Retina (tissue), 1 donor: ENCODE results near the gene MSI2.

ENCODE experiments used
- DNase-seq: peaks from one replicate; pipeline ENCODE4 v3.0.0-alpha.2; 2016

The MSI2 gene

GRCh38 chr17:57515662-57516211 lies 259.4 kb downstream of the MSI2 start:
- DNase-seq: no peak

DNA sequence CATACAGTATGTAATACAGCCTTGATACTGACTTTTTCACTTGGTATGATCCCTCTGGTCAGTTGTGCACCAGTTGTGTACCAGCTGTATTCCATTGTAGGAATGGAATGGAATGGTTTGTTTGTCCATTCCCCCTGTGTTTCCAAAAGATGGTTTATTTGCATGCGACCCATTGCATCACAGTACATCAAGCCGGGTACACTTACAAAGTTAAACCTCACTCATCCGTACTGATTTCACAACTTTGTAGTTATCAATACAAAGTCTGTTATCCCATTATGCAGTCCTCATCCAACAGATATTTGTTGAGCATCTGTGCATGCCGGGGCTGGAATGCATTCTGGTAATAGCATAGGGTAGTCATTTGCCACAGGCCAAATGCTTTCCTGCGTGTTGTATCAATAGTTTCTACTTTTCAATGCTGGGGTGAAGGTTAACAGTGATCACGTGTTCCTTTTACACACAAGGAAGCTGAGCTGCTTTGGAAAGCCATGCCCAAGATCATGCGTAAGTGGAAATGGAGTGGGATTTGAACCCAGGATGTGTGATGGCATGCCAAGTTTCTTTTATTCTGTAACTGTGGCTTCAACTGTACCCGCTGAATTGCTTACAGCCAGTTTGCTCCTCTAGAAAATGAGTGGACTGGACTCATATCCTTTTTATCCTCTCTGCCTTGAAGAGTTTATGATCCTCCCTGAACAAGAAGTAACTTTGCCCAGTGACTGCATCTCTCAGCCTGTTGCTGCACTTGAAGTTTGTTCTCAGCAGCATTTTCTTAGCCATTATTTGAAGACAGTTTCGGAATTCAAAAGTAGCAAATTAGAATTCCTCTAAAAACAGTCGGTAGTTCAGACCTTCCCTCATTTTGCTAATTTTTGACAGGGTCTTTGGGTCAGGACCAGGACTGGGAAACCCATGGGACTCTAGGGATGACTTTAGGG lies 260.2 kb downstream of the MSI2 start:
- DNase-seq: no peak

DNA sequence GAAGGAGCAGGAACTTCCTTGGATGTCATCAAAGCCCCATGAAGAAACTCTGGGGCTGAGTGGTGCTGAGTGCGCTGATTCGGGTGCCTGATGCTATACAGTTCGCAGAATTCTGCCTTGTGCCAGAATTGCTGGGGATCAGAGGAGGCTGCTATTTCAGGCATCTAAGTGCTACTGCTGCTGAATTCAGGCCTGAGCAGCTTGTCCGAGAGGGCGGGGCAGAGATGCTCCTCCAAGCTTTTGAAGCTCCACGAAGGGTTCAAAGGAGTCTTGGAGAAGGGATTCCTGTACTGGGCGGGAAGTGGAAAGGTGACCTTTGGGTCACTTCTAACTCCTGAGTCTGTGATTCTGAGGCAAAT lies 260.9 kb downstream of the MSI2 start:
- no peak for DNase-seq

- no peak for DNase-seq
These were observed 261.5 kb downstream of the MSI2 start for GRCh38 chr17:57517632-57518456.

- peak; percentile 84 for DNase-seq
These were observed 262.6 kb downstream of the MSI2 start for GRCh38 chr17:57518587-57519581.

DNA sequence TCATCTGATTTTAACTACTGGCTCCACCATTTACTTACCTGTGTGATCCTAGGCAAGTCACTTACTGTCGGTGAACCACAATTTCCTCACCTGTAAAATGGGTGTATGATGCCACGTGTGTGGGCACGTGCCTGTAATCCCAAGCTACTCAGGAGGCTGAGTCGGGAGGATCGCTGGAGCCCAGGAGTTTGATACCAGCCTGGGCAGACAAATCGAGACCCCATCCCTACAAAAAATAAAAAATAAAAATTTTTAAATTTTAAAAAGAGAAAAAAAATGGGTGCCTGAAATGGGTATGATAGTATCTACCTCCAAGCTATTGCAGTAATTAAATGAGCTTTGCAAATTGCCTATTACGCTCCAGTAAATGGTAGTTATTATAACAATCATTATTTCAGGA lies 263.5 kb downstream of the MSI2 start:
- DNase-seq: no peak

DNA sequence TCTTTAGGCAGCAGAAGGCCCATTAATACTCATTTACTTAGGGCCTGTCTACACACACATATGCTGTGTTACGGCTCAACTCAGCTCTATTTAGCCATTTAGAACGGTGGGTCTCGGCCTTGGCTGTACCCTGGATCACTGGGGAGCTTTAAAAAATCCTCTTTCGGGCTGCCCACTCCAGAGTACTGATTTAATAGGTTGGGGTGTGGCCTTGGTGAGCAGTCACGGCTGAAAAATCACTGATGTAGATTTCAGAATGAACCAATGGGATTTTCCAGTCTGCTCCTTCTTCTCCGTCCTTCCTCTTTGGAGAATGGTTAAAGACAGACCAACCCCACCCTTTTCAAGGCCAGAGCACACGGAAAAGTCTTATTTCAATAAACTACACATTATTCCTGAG lies 265.3 kb downstream of the MSI2 start:
- no peak for DNase-seq

- no peak for DNase-seq
These were observed 266.0 kb downstream of the MSI2 start for GRCh38 chr17:57522042-57523005.

- DNase-seq: no peak
These were observed 267.8 kb downstream of the MSI2 start for GRCh38 chr17:57523926-57524632.

DNA sequence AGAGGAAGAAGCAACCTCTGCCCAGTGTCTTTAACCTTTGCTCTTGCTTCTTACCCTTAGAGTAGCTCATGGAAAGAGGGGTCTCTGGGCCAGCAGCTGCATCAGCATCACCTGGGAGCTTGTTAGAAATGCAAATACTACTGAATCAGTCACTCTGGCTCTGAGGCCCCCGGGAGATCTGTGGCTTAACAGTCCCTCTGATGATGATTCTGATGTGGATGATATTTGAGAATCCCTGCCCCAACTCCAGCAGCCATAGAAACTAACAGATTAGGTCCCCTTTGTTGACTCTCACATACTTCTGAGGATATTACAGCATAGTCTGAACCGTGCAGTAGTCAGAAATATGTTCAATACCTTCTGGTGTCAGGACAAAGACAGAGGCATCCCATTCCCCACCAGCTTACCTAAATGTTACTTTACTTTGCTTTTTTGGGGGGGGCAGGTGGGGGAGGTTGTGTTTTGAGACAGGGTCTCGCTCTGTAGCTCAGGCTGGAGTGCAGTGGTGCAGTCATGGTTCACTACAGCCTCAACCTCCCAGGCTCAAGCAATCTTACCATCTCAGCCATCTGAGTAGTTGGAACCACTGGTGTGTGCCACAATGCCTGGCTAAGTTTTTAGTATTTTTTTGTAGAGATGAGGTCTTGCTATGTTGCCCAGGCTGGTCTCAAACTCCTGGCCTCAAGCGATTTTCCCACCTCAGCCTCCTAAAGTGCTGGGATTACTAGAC lies 268.7 kb downstream of the MSI2 start:
- DNase-seq: no peak

GRCh38 chr17:57527221-57528057 lies 271.1 kb downstream of the MSI2 start:
- peak; percentile 83 for DNase-seq

GRCh38 chr17:57528058-57528451 lies 271.7 kb downstream of the MSI2 start:
- no peak for DNase-seq

- DNase-seq: no peak
These were observed 273.7 kb downstream of the MSI2 start for GRCh38 chr17:57530026-57530425.

- DNase-seq: peak; percentile 36
These were observed 274.2 kb downstream of the MSI2 start for GRCh38 chr17:57530508-57530907.

- DNase-seq: no peak
These were observed 274.8 kb downstream of the MSI2 start for GRCh38 chr17:57531078-57531477.

GRCh38 chr17:57531648-57532504 lies 275.6 kb downstream of the MSI2 start:
- peak; percentile 37 for DNase-seq

- no peak for DNase-seq
These were observed 276.2 kb downstream of the MSI2 start for GRCh38 chr17:57532556-57532955.

- no peak for DNase-seq
These were observed 276.6 kb downstream of the MSI2 start for GRCh38 chr17:57532966-57533365.
